Lung microvascular endothelial cell (primary cell): Measurements from ENCODE around the gene NFKB2. TPM values are rescaled to one million over a fixed set of nuclear protein-coding genes. Genes with fewer than 3 reads are reported as not detected.
A peak's percentile ranks its signal among the peaks of the same experiment; 100 is the strongest.

Source experiments
- DNase-seq, 2 donors: peaks; one replicate each; pipeline versions ENCODE4 v3.0.0 to v3.0.0-alpha.2; 2010; ENCODE audit warnings: low read depth in 2 of 2
- total RNA-seq: library from RNA; depleted of rRNA; stranded (reverse); fragments of >200 nt; gene quantifications from 2 replicates; pipeline ENCODE4 v1.2.1, GENCODE V29; 2014

The NFKB2 gene
- total RNA-seq, 1 donor from 2014 or later = 16.9 TPM

- peak; percentile 50 to 59 for DNase-seq
Observed at GRCh38 chr10:102394801-102395399, 605 bp upstream of the NFKB2 start.

- DNase-seq = no peak
Observed at GRCh38 chr10:102396317-102396650, 779 bp downstream of the NFKB2 start.

- no peak for DNase-seq
Observed at GRCh38 chr10:102396730-102397151, 1.2 kb downstream of the NFKB2 start.

DNA sequence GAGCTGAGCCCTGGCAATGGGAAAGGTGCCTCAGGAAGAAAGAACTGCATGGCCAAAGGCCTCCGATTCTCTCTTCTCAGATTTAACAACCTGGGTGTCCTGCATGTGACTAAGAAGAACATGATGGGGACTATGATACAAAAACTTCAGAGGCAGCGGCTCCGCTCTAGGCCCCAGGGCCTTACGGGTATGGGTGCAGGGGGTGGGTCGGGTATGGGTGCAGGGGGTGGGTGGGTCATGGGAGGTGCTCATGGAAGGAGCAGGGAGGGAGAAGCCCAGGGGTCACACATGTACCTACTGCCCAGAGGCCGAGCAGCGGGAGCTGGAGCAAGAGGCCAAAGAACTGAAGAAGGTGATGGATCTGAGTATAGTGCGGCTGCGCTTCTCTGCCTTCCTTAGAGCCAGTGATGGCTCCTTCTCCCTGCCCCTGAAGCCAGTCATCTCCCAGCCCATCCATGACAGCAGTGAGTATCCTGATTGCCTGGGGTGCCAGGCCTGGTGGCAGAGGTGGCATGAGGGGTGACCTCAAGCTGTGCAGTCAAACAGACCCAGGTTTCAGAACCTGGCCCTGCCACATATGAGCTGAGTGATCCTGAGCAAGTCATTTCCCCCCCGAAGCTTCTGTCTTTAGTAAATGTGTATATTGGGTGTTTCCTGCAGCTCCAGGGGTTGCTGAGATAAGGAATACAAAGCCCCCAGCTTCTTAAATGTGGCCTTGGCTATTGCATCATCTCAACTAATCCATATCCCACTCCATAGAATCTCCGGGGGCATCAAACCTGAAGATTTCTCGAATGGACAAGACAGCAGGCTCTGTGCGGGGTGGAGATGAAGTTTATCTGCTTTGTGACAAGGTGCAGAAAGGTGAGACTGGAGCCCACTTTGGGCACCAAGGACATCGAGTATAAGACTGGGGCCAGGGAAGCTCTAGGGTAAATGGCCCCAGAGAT is 2.0 kb downstream of the NFKB2 start:
- no peak for DNase-seq

DNA sequence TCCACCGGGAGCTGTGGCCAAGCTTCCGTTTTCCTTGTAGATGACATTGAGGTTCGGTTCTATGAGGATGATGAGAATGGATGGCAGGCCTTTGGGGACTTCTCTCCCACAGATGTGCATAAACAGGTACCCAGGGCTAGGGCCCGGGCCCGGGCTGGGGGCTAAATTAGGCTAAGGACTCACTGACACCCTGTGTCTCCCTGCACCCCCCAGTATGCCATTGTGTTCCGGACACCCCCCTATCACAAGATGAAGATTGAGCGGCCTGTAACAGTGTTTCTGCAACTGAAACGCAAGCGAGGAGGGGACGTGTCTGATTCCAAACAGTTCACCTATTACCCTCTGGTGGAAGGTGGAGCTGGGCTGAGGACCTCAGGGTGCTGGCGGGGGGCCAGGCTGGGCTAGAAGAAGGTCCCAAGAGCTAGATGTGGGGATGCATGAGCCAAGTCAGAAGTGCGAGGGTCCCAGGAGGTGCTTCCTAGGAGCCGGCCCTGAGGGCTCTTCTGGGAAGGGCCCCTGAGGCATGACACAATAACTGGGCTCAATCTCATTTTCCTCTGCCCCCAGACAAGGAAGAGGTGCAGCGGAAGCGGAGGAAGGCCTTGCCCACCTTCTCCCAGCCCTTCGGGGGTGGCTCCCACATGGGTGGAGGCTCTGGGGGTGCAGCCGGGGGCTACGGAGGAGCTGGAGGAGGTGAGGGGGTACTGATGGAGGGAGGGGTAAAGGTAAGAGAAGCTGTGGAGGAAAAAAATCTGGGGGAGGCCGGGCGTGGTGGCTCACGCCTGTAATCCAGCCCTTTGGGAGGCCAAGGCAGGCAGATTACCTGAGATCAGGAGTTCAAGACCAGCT is 2.9 kb downstream of the NFKB2 start:
- DNase-seq = no peak

DNA sequence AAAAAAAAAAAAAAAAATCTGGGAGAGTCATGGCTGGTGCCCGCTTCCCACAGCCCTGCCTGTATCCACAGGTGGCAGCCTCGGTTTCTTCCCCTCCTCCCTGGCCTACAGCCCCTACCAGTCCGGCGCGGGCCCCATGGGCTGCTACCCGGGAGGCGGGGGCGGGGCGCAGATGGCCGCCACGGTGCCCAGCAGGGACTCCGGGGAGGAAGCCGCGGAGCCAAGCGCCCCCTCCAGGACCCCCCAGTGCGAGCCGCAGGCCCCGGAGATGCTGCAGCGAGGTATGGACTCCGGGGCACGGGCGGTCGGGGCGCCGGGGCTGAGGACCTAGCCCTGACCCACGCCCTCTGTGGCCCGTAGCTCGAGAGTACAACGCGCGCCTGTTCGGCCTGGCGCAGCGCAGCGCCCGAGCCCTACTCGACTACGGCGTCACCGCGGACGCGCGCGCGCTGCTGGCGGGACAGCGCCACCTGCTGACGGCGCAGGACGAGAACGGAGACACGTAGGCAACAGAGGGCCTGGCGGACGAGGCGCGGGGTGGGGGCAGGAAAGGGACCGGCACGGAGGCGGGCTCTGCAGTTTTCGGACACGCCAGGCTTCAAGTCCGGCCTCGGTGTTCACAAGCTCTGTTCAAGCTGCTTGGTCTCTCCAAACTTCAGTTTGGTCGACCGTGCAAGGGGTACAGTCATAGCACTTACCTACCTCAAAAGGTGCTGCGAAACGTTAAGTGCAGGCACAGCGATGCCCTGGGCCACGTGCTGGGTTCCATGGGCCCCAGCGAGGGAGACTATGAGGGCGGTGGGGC is 3.9 kb downstream of the NFKB2 start:
- DNase-seq = peak; percentile 87 to 93

- no peak for DNase-seq
Observed at GRCh38 chr10:102400076-102400475, 4.6 kb downstream of the NFKB2 start.

DNA sequence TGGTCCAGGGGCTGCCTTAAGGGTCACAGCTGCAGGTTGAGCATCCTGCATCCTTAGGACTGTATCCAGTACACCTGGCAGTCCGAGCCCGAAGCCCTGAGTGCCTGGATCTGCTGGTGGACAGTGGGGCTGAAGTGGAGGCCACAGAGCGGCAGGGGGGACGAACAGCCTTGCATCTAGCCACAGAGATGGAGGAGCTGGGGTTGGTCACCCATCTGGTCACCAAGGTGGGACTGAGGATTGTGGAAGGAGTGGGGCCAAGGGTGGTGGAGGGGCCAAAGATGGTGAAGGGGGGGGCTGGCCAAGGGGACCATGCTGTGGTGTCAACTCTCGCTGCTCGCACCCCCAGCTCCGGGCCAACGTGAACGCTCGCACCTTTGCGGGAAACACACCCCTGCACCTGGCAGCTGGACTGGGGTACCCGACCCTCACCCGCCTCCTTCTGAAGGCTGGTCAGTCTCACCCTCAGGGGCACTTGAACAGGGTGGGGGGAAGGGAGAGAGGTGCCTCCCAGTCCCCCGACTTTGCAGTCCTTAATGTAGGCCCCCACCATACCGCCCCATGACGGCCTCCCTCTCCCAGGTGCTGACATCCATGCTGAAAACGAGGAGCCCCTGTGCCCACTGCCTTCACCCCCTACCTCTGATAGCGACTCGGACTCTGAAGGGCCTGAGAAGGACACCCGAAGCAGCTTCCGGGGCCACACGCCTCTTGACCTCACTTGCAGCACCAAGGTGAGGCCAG is 5.3 kb downstream of the NFKB2 start:
- no peak for DNase-seq

GRCh38 chr10:102401342-102401654 is 5.8 kb downstream of the NFKB2 start:
- no peak for DNase-seq

- DNase-seq = no peak
Observed at GRCh38 chr10:102401735-102402511, 6.4 kb downstream of the NFKB2 start.

GRCh38 chr10:102402512-102402896 is 7.0 kb downstream of the NFKB2 start:
- no peak for DNase-seq

DNA sequence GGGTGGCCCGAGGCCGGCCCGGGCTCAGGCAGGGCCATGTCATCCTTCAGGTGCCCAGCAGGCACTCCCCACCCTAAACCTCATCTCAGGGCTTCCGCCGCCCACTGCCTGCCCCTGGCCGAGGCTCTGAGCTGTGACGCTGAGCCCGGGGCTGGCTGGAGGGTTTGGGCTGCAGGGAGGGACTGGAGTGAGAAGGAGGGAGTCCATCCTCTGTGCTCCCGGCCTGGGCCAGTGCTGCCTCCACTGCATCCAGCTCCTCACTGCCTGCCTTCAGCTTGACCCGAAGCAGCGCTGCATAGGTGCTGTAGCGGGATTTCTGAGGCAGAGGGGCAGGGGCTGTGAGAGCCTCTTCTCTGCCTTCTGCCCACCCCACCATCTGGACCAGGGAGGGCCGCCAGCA is 7.6 kb downstream of the NFKB2 start:
- DNase-seq = no peak

DNA sequence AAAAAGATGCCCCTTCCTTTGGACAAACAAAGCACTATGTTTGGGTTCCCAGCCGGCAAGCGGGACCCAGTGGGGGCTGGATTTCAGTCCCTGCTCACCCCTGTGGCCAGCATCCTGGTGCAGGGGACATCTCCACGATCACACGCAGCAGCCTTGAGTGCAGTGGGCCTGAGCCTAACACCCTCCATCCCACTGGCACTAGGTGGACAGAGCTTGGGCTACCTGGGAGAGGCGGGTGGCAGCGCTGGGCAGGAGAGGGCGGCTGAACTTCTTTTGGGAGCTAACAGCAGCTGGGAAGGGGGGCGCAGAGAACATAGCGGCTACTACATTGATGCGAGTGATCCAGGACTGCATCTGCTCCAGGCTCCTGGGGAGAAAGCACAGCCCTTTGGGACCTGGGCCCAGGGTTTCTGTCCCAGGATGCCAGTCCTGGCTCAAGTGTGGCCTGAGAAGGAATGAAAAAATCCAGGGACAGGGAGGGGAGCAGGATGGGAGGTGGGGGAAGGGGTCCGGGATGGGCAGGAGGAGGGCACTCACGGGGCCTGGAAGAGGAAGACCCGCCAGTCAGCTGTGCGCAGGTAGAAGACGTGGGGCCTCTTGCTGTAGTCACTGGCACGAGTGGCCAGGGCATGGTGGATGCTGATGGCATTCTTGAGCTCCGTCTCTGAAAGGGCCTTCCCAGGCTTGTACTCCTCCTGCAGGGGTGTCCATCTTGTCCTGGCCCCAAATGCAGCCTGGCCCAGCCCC is 9.0 kb downstream of the NFKB2 start:
- DNase-seq = no peak

DNA sequence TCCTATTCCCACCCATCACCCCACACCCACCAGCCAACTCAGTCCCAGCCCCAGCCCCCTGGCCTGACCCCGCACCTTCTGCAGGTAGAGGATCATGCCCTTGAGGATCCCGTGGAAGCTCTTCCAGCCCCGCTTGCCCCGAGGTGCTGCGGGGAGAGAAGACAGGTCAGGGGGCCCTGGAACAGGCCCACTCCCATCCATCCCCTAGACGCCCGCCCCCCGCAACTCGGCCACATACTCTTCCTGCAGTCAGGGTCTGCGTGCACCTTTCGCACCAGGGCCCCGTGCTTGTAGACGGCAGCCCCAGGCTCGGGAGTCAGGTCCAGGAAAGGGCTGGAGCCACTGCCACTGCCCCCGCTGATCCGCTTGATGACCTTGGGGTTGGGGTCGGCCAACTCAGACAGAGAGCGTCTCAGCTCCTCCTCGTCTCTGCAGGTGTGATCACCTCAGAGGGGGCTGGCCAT is 9.6 kb downstream of the NFKB2 start:
- DNase-seq = no peak

DNA sequence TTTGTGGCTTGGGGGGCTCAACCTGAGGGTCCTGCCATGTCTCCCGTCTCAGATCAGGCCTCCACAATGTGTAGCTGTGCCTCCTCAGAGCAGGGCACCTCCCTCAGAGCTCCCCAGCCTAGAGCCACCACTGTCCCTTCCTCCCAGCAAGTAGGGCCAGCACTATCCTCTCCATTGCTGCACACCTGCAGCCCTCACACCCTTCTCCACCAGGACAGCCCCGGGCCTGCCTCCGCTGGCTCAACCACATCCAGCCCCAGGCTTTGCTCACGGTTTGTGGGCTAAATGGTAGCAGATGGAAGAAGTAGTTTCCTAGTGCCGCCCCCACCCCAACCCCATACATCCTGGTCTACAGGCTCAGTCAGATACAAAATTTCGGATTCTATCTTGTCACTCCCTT is 10.1 kb downstream of the NFKB2 start:
- DNase-seq = no peak

GRCh38 chr10:102406815-102407214 is 11.3 kb downstream of the NFKB2 start:
- DNase-seq = no peak

- DNase-seq = no peak
Observed at GRCh38 chr10:102407425-102408130, 12.1 kb downstream of the NFKB2 start.

DNA sequence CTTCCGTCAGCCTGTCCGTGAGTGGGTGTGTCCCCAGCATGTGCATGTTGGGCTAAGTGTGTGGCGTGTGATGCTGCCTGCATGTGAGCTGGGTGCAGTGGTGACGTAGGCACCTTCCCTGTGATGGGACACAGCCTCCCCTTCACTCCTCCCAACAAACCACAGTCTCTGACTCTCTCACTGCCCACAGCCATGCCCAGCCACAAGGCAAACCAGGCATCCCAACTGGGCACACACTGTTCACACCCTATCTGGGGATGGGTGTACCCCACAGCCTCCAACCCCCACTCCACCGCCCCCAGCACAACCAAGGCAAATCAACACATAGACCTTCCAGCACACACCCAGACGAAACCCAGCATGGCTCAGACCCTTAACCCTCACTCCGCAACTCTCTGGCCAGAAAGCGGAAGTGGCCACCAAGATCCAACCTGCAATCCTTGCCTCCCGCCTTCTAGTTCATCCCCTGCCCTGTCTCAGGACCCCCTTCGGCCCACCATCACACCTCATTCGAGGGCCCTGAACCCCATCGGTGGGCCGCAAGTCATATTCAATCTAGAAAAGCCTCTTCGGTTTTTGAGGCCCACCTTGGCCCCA is 12.7 kb downstream of the NFKB2 start:
- DNase-seq = no peak
